Raji (cell line): ENCODE data around the gene VAV2.

Experiments used
- POLR2A ChIP-seq: IDR thresholded peaks from 2 replicates; pipeline ENCODE4 v1.6.1; 2011; ENCODE audit warnings: low read depth, low read length, control low read depth; ENCODE audit not compliant: insufficient read depth

VAV2 gene

GRCh38 chr9:133901184-133901835 is 90.8 kb downstream of the VAV2 start:
- TF ChIP-seq POLR2A, result no peak

- no peak for TF ChIP-seq POLR2A
These were observed 94.4 kb downstream of the VAV2 start for GRCh38 chr9:133897675-133898074.

- TF ChIP-seq POLR2A, result no peak
These were observed 96.8 kb downstream of the VAV2 start for GRCh38 chr9:133895335-133895734.

GRCh38 chr9:133894377-133895321 is 97.5 kb downstream of the VAV2 start:
- TF ChIP-seq POLR2A, result no peak

GRCh38 chr9:133893191-133893994 is 98.7 kb downstream of the VAV2 start:
- no peak for TF ChIP-seq POLR2A

GRCh38 chr9:133892193-133892920 is 99.8 kb downstream of the VAV2 start:
- no peak for TF ChIP-seq POLR2A

- no peak for TF ChIP-seq POLR2A
These were observed 100.4 kb downstream of the VAV2 start for GRCh38 chr9:133891741-133892140.

- TF ChIP-seq POLR2A, result no peak
These were observed 101.5 kb downstream of the VAV2 start for GRCh38 chr9:133890583-133890982.

GRCh38 chr9:133889584-133890301 is 102.4 kb downstream of the VAV2 start:
- TF ChIP-seq POLR2A, result no peak

GRCh38 chr9:133888809-133889491 is 103.2 kb downstream of the VAV2 start:
- TF ChIP-seq POLR2A, result no peak

- TF ChIP-seq POLR2A, result no peak
These were observed 103.9 kb downstream of the VAV2 start for GRCh38 chr9:133888048-133888808.

- TF ChIP-seq POLR2A, result no peak
These were observed 104.5 kb downstream of the VAV2 start for GRCh38 chr9:133887540-133888047.
